HepG2 (cell line): ENCODE measurements around the gene EGFLAM. TPM values are rescaled to one million over a fixed set of nuclear protein-coding genes. Genes with fewer than 3 reads are reported as not detected.

Source experiments
- ATAC-seq: fragments of 200-7000 bp; cut with Tn5 transposase; 3 replicates; pipeline ENCODE4 v1.9.1; 2020; ENCODE audit warnings: mild to moderate bottlenecking, moderate library complexity
- BruUV-seq: library from RNA; stranded (reverse); fragments of 400-500 nt; replicated peaks from 2 replicates; lab custom pipeline; 2021; lab: Mats Ljungman, UMichigan
- CTCF ChIA-PET: fragments of 300-600 bp; formaldehyde crosslinking; extraction: SDS; loops from one replicate; lab custom pipeline; 2021; ENCODE audit warnings: low total read pairs, inconsistent platforms, low intra/inter-chr PET ratio; lab: Yijun Ruan, JAX
- POLR2A ChIA-PET: fragments of 350-600 bp; sonication (Branson Sonifier 250); formaldehyde crosslinking; loops from one replicate; lab custom pipeline; 2020; ENCODE audit warnings: antibody characterized with exemption, inconsistent platforms; lab: Yijun Ruan, JAX
- DNase-seq: peaks from one replicate; pipeline ENCODE4 v3.0.0-alpha.2; 2015; ENCODE audit warnings: low spot score
- FAIRE-seq: peaks from 3 replicates; lab custom pipeline; 2011; peaks lifted over from hg19 to GRCh38; lab: Jason Lieb, UNC
- H2AFZ ChIP-seq: one replicate; pipeline ENCODE4 v1.6.1; 2011; ENCODE audit warnings: low read length, inconsistent platforms
- H3K27ac ChIP-seq: fragments of 300-600 bp; 3 replicates; pipeline ENCODE4 v1.8.0; 2011; ENCODE audit warnings: mixed run types, mild to moderate bottlenecking, mixed read lengths, low read length, inconsistent platforms; ENCODE audit not compliant: insufficient read depth; ENCODE audit errors: extremely low read length
- H3K27me3 ChIP-seq, 2 experiments: fragments of 200-600 bp in 1 of 2; 2 replicates in 1 of 2; 3 replicates in 1 of 2; pipeline versions ENCODE4 v1.6.0 to v1.8.0; 2011; ENCODE audit warnings: low read length in 2 of 2, mild to moderate bottlenecking in 2 of 2, moderate library complexity in 2 of 2, inconsistent platforms in 1 of 2; ENCODE audit not compliant: insufficient read depth in 2 of 2, control insufficient read depth in 1 of 2
- H3K36me3 ChIP-seq, 2 experiments: fragments of 200-600 bp in 1 of 2; replicated peaks in 1 of 2; 2 replicates in 1 of 2; 3 replicates in 1 of 2; pipeline versions ENCODE4 v1.5.1 to v1.8.0; 2011; ENCODE audit warnings: low read length in 2 of 2, inconsistent platforms in 1 of 2; ENCODE audit not compliant: insufficient read depth in 2 of 2, control insufficient read depth in 1 of 2
- H3K4me1 ChIP-seq: 2 replicates; pipeline ENCODE4 v1.5.1; 2012; ENCODE audit warnings: low read length, inconsistent platforms; ENCODE audit not compliant: insufficient read depth
- H3K4me2 ChIP-seq: 2 replicates; pipeline ENCODE4 v1.6.0; 2011; ENCODE audit warnings: low read depth, low read length, inconsistent platforms
- H3K4me3 ChIP-seq, 3 experiments: fragments of 200-600 bp in 1 of 3; sonication (generic), shearing (Covaris generic) in 1 of 3; replicated peaks in 1 of 3; 2 replicates each; pipeline ENCODE4 v1.5.1; 2011 to 2016; ENCODE audit warnings: low read length in 3 of 3, inconsistent platforms in 2 of 3, low read depth in 2 of 3, mild to moderate bottlenecking in 2 of 3, control low read depth in 1 of 3, mixed read lengths in 1 of 3; ENCODE audit not compliant: insufficient read depth in 1 of 3
- H3K79me2 ChIP-seq: one replicate; pipeline ENCODE4 v1.6.1; 2011; ENCODE audit warnings: low read length, inconsistent platforms; ENCODE audit not compliant: insufficient read depth
- H3K9ac ChIP-seq: 2 replicates; pipeline ENCODE4 v1.6.0; 2011; ENCODE audit warnings: mild to moderate bottlenecking, low read depth, low read length, inconsistent platforms; ENCODE audit not compliant: insufficient read depth
- H3K9me3 ChIP-seq: 2 replicates; pipeline ENCODE4 v1.5.1; 2012; ENCODE audit warnings: mild to moderate bottlenecking, low read length
- H4K20me1 ChIP-seq: 2 replicates; pipeline ENCODE4 v1.6.0; 2011; ENCODE audit warnings: inconsistent platforms, mild to moderate bottlenecking, low read length, moderate library complexity; ENCODE audit not compliant: insufficient read depth
- CC2D1A ChIP-seq: sonication (generic); formaldehyde crosslinking; IDR thresholded peaks from 2 replicates; pipeline ENCODE4 v1.8.1; 2023; ENCODE audit warnings: mild to moderate bottlenecking, missing genetic modification reagents
- CENPBD1 ChIP-seq: sonication (generic); formaldehyde crosslinking; IDR thresholded peaks from 2 replicates; pipeline ENCODE4 v1.8.0; 2022; ENCODE audit warnings: missing genetic modification reagents, low read depth, mild to moderate bottlenecking, borderline replicate concordance
- FOXO1 ChIP-seq: sonication (generic); formaldehyde crosslinking; IDR thresholded peaks from 2 replicates; pipeline ENCODE4 v1.4.0; 2020; ENCODE audit warnings: missing genetic modification reagents
- GMEB2 ChIP-seq: IDR thresholded peaks from 2 replicates; pipeline ENCODE4 v1.6.1; 2016; ENCODE audit warnings: missing biosample characterization, missing genetic modification reagents, low read depth
- KAT7 ChIP-seq: IDR thresholded peaks from 2 replicates; pipeline ENCODE4 v1.6.1; 2018; ENCODE audit warnings: borderline replicate concordance, missing compliant biosample characterization
- MTA3 ChIP-seq: sonication (generic); formaldehyde crosslinking; IDR thresholded peaks from 2 replicates; pipeline ENCODE4 v1.4.0; 2020; ENCODE audit warnings: missing genetic modification reagents
- NR2F6 ChIP-seq, 2 experiments: IDR thresholded peaks; 2 replicates each; pipeline ENCODE4 v1.6.1; 2016; ENCODE audit warnings: antibody characterized with exemption in 1 of 2, mild to moderate bottlenecking in 1 of 2
- PRMT3 ChIP-seq: sonication (generic); formaldehyde crosslinking; IDR thresholded peaks from 2 replicates; pipeline ENCODE4 v1.8.1; 2022; ENCODE audit warnings: low read depth, mild to moderate bottlenecking, moderate library complexity, missing genetic modification reagents, borderline replicate concordance
- SYNCRIP ChIP-seq: fragments of 200-400 bp; formaldehyde crosslinking; IDR thresholded peaks from 2 replicates; pipeline ENCODE4 v1.6.1; 2018; ENCODE audit warnings: mild to moderate bottlenecking, low read depth, low read length; ENCODE audit not compliant: insufficient read depth
- ZFX ChIP-seq: sonication (generic); formaldehyde crosslinking; IDR thresholded peaks from 2 replicates; pipeline ENCODE4 v1.4.0; 2020; ENCODE audit warnings: mild to moderate bottlenecking, low read depth, missing genetic modification reagents, moderate library complexity
- ZNF234 ChIP-seq: sonication (generic); formaldehyde crosslinking; conservative IDR thresholded peaks from 2 replicates; pipeline ENCODE4 v1.5.1; 2020; ENCODE audit warnings: mild to moderate bottlenecking, missing genetic modification reagents
- ZNF407 ChIP-seq: sonication (generic); formaldehyde crosslinking; IDR thresholded peaks from one replicate; pipeline ENCODE4 v1.5.1; 2020; ENCODE audit warnings: mild to moderate bottlenecking, missing genetic modification reagents; ENCODE audit errors: not compliant biosample characterization
- ZSCAN25 ChIP-seq: sonication (generic); formaldehyde crosslinking; IDR thresholded peaks from 2 replicates; pipeline ENCODE4 v1.8.0; 2022; ENCODE audit warnings: mild to moderate bottlenecking, missing genetic modification reagents
- WGBS: methylation state at CpG from one replicate; pipeline ENCODE4 v1.1.6; 2017; ENCODE audit warnings: low lambda C conversion rate; 5-methylcytosine and 5-hydroxymethylcytosine counted together
- in situ Hi-C: cut with HindIII; loops from 2 replicates; pipeline ENCODE4 v1.10.0; 2017; ENCODE audit warnings: low pct_unique_long_range_greater_than_20kb; ENCODE audit not compliant: extremely low pct_ligation_motif_present
- intact Hi-C: fragments of 100-400 bp; cut with micrococcal nuclease; formaldehyde crosslinking; loops from one replicate; pipeline ENCODE4 v1.10.0; 2022; ENCODE audit not compliant: unreplicated experiment
- polyA plus RNA-seq, 8 experiments: library from polyadenylated mRNA; depleted of rRNA in 3 of 8; stranded (reverse) in 7 of 8; unstranded in 1 of 8; fragments of >200 nt; fragmentation: Illumina TruSeq in 4 of 8; extraction: Trizol in 4 of 8; gene quantifications; 2 replicates each; pipeline versions ENCODE4 v1.2.1 to v1.2.3, GENCODE V29; 2011 to 2016; ENCODE audit warnings: low read depth in 4 of 8, missing spikeins in 1 of 8, mixed read lengths in 1 of 8; ENCODE audit not compliant: insufficient read depth in 1 of 8
- total RNA-seq, 5 experiments: library from RNA; depleted of rRNA; stranded (reverse); fragments of >200 nt; fragmentation: Illumina TruSeq; extraction: Trizol; gene quantifications; 2 replicates each; pipeline ENCODE4 v1.2.3, GENCODE V29; 2016; ENCODE audit warnings: low read depth in 1 of 5

Gene EGFLAM
- total and polyA plus RNA-seq, 2 of the 13 experiments (the other 11 are each of a cell fraction or from before 2014, with no cell fraction given): not detected

- intact Hi-C loops (no loop called here), in situ Hi-C loops (no loop called here)
- Histone ChIP-seq H3K4me3 (no peak overlapping the region), H3K27ac (no peak overlapping the region), H3K79me2 (no peaks in the 10 kb centered on the region), H3K27me3 (peaks cover 0 to 1% of the 10 kb centered on the region in 2 experiments; a peak in 1 of 5 replicates), H3K4me1 (peaks cover 47% of the 10 kb centered on the region), H4K20me1 (no peaks in the 10 kb centered on the region), H3K9me3 (no peaks in the 10 kb centered on the region), H2AFZ (no peak overlapping the region), H3K36me3 (no peaks in the 10 kb centered on the region), H3K9ac (no peak overlapping the region), H3K4me2 (no peak overlapping the region)
- POLR2A ChIA-PET: no interaction called here
- no peak for FAIRE-seq
- CTCF ChIA-PET: no interaction called here
- TF ChIP-seq FOXO1: no peak
- TF ChIP-seq PRMT3 (CRISPR knock-in tag): no peak
- TF ChIP-seq ZSCAN25 (CRISPR knock-in tag): no peak
- TF ChIP-seq NR2F6 (IDR thresholded peaks at IDR 0.05): no peak
- no peak for TF ChIP-seq NR2F6 (CRISPR knock-in tag; IDR thresholded peaks at IDR 0.05)
- no peak for TF ChIP-seq KAT7 (CRISPR knock-in tag)
- TF ChIP-seq ZFX (CRISPR knock-in tag): no peak
- TF ChIP-seq ZNF234 (CRISPR knock-in tag): no peak
- TF ChIP-seq CC2D1A: no peak
- TF ChIP-seq SYNCRIP: no peak
- no peak for TF ChIP-seq GMEB2 (CRISPR knock-in tag)
- TF ChIP-seq ZNF407 (CRISPR knock-in tag): no peak
- TF ChIP-seq MTA3 (CRISPR knock-in tag): no peak
- TF ChIP-seq CENPBD1 (CRISPR knock-in tag): no peak
- DNase-seq: no peak
- 63% methylated on average over 5 of the region's 11 CpGs for WGBS
- no peak for ATAC-seq
- BruUV-seq: no TSS peak
Measured at GRCh38 chr5:38469707-38470267, 211.4 kb downstream of the EGFLAM start.
